Measurements from ENCODE around the gene SERPINA10. TPM values are rescaled to one million over a fixed set of nuclear protein-coding genes. Genes with fewer than 3 reads are reported as not detected.

SERPINA10 gene
- total RNA-seq, 1 donor from 2014 or later, result not detected

GRCh38 chr14:94312481-94313246 is 19.6 kb upstream of the SERPINA10 start:
- DNase-seq (ENCODE audit: low read depth), result no peak
- no peaks in the 10 kb centered on the region for H3K36me3 ChIP-seq (ENCODE audit: control insufficient read depth, insufficient read depth, low read length)
- H3K4me3 ChIP-seq (ENCODE audit: low read depth, low read length), result no peak overlapping the region
- no peaks in the 10 kb centered on the region for H3K27me3 ChIP-seq (ENCODE audit: control insufficient read depth, insufficient read depth, low read length)
- TF ChIP-seq, protein P1, sequence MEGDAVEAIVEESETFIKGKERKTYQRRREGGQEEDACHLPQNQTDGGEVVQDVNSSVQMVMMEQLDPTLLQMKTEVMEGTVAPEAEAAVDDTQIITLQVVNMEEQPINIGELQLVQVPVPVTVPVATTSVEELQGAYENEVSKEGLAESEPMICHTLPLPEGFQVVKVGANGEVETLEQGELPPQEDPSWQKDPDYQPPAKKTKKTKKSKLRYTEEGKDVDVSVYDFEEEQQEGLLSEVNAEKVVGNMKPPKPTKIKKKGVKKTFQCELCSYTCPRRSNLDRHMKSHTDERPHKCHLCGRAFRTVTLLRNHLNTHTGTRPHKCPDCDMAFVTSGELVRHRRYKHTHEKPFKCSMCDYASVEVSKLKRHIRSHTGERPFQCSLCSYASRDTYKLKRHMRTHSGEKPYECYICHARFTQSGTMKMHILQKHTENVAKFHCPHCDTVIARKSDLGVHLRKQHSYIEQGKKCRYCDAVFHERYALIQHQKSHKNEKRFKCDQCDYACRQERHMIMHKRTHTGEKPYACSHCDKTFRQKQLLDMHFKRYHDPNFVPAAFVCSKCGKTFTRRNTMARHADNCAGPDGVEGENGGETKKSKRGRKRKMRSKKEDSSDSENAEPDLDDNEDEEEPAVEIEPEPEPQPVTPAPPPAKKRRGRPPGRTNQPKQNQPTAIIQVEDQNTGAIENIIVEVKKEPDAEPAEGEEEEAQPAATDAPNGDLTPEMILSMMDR (IDR thresholded peaks at IDR 0.05; ENCODE audit: insufficient read depth, low read length, poor library complexity, severe bottlenecking), result no peak

- DNase-seq (ENCODE audit: low read depth), result no peak
- Histone ChIP-seq H3K27me3 (ENCODE audit: control insufficient read depth, insufficient read depth, low read length) (no peaks in the 10 kb centered on the region), H3K4me3 (ENCODE audit: low read depth, low read length) (no peak overlapping the region), H3K36me3 (ENCODE audit: control insufficient read depth, insufficient read depth, low read length) (no peaks in the 10 kb centered on the region)
- TF ChIP-seq, protein P1 (IDR thresholded peaks at IDR 0.05; ENCODE audit: insufficient read depth, low read length, poor library complexity, severe bottlenecking), result no peak
Measured at GRCh38 chr14:94310248-94310647, 17.2 kb upstream of the SERPINA10 start.

GRCh38 chr14:94309721-94310120 is 16.7 kb upstream of the SERPINA10 start:
- no peak for DNase-seq (ENCODE audit: low read depth)
- Histone ChIP-seq H3K36me3 (ENCODE audit: control insufficient read depth, insufficient read depth, low read length) (no peaks in the 10 kb centered on the region), H3K27me3 (ENCODE audit: control insufficient read depth, insufficient read depth, low read length) (no peaks in the 10 kb centered on the region), H3K4me3 (ENCODE audit: low read depth, low read length) (no peak overlapping the region)
- TF ChIP-seq, protein P1 (IDR thresholded peaks at IDR 0.05; ENCODE audit: insufficient read depth, low read length, poor library complexity, severe bottlenecking), result no peak

DNA sequence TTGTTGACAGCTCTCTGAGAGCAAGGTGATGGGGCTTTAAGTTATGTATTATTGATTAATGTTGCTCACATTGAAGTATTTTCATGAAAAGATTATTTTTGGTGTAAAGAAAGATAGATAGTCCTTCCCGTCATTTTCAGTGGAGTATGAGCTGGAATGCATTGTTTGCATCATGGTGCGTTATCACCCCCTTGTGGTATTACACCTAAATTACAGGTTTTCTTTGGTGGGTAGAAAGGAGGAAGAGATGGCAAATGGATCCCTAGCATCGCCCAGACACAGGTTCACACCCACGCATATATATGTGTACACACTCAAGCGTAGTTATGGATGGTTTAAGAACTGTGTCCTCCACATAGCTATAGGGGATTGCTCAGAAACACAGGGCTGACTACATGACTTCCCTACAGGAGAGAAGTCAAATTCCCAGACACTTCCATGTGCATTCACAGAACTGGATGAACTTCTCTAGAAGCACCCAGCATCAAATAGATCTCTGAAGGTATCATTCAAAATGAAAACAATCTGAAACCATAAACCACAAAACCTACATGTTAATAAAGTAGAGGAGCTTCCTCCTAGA is 14.4 kb upstream of the SERPINA10 start:
- H3K36me3 ChIP-seq (ENCODE audit: control insufficient read depth, insufficient read depth, low read length), result no peaks in the 10 kb centered on the region
- TF ChIP-seq, protein P1 (IDR thresholded peaks at IDR 0.05; ENCODE audit: insufficient read depth, low read length, poor library complexity, severe bottlenecking), result peak; percentile 3
- no peak for DNase-seq (ENCODE audit: low read depth)
- H3K27me3 ChIP-seq (ENCODE audit: control insufficient read depth, insufficient read depth, low read length), result no peaks in the 10 kb centered on the region
- H3K4me3 ChIP-seq (ENCODE audit: low read depth, low read length), result no peak overlapping the region

DNA sequence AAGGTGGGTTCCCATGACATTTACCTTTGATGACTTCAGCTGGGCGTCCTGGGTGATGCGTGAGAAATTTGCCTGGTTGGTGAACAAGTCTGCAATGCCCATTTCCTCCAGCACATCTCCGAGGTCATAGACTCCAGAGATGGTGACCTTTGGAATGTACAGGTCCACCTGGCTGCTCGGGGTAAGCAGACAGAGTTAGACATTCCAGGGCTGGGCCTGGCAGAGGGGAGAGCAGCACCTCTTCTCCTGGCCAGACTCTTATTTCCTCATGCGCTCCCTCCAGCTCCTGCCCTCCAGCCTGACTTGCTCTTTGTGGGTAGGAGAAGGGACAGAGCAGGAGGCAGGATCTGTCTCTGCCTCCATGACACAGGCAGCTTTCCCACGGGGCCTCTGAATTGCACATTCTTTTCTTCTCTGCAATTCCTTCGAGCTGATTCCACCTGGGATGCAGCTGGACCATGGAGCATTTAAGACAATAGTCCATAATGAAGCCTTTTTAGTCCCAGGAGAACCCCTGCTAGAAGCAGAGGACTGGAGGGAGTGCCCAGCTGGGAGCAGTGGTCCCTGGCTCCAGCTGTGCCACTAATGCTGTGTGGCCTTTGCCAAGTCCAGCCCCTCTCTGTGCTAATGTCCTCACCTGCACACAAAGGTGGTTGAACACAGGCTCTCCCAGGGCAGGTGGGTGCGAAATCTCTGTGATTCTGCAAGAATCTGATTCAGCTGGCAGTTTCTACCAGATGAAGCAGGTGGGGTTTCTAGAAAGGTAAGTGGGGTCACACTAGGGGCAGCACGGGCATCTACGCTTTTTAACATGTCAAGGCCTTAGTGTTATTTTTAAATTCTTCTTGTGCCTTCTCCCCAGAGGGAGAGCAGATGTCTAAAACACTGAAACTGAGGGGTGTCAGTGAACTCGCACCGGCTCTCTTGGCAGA is 13.2 kb upstream of the SERPINA10 start:
- TF ChIP-seq, protein P1 (IDR thresholded peaks at IDR 0.05; ENCODE audit: insufficient read depth, low read length, poor library complexity, severe bottlenecking), result no peak
- Histone ChIP-seq H3K36me3 (ENCODE audit: control insufficient read depth, insufficient read depth, low read length) (no peaks in the 10 kb centered on the region), H3K4me3 (ENCODE audit: low read depth, low read length) (no peak overlapping the region), H3K27me3 (ENCODE audit: control insufficient read depth, insufficient read depth, low read length) (no peaks in the 10 kb centered on the region)
- DNase-seq (ENCODE audit: low read depth), result no peak

Measured in kidney epithelial cell (primary cell).